CD8-positive, alpha-beta memory T cell (primary cell): ENCODE results near the gene PSMC3IP. TPM values are rescaled to one million over a fixed set of nuclear protein-coding genes. Genes with fewer than 3 reads are reported as not detected.

ENCODE experiments used
- CTCF ChIA-PET: fragments of 350-600 bp; sonication (Branson Sonifier 250); formaldehyde crosslinking; loops from one replicate; lab custom pipeline; 2021; ENCODE audit warnings: antibody characterized with exemption; lab: Charles Lee
- POLR2A ChIA-PET: fragments of 350-600 bp; sonication (Branson Sonifier 250); formaldehyde crosslinking; loops from one replicate; lab custom pipeline; 2021; ENCODE audit warnings: antibody characterized with exemption; lab: Charles Lee
- DNase-seq, 5 donors: peaks; one replicate each; pipeline versions ENCODE4 v3.0.0 to v3.0.0-alpha.2; 2020 to 2022; ENCODE audit warnings: mixed read lengths in 1 of 5
- H3K27ac ChIP-seq: one replicate; pipeline ENCODE4 v1.7.0; 2013; ENCODE audit warnings: low read depth, mild to moderate bottlenecking, low read length, moderate library complexity
- H3K27me3 ChIP-seq: 2 replicates; pipeline ENCODE4 v1.7.0; 2013; ENCODE audit warnings: low read length, mild to moderate bottlenecking; ENCODE audit not compliant: insufficient read depth, poor library complexity, severe bottlenecking
- H3K36me3 ChIP-seq: 2 replicates; pipeline ENCODE4 v1.7.0; 2013; ENCODE audit warnings: mild to moderate bottlenecking, low read length, moderate library complexity; ENCODE audit not compliant: insufficient read depth
- H3K4me1 ChIP-seq: 2 replicates; pipeline ENCODE4 v1.7.0; 2013; ENCODE audit warnings: mild to moderate bottlenecking, low read length, moderate library complexity; ENCODE audit not compliant: insufficient read depth
- H3K4me3 ChIP-seq: 2 replicates; pipeline ENCODE4 v1.7.0; 2013; ENCODE audit warnings: mild to moderate bottlenecking, low read length
- H3K9me3 ChIP-seq: 2 replicates; pipeline ENCODE4 v1.7.0; 2013; ENCODE audit warnings: mild to moderate bottlenecking, low read length
- H3K27ac Mint-ChIP-seq, 8 donors: one replicate each; pipeline ENCODE4 v1.8.0; 2020 to 2021; ENCODE audit warnings: mixed read lengths in 8 of 8, mild to moderate bottlenecking in 6 of 8, inconsistent platforms in 3 of 8, moderate library complexity in 3 of 8
- H3K27me3 Mint-ChIP-seq, 2 donors: one replicate each; pipeline ENCODE4 v1.8.0; 2020 to 2021; ENCODE audit warnings: mixed read lengths in 2 of 2, mild to moderate bottlenecking in 1 of 2, moderate library complexity in 1 of 2
- H3K36me3 Mint-ChIP-seq, 3 donors: one replicate each; pipeline ENCODE4 v1.8.0; 2020 to 2021; ENCODE audit warnings: mixed read lengths in 3 of 3, inconsistent platforms in 1 of 3, mild to moderate bottlenecking in 1 of 3
- H3K4me1 Mint-ChIP-seq, 3 donors: one replicate each; pipeline ENCODE4 v1.8.0; 2020 to 2021; ENCODE audit warnings: mixed read lengths in 3 of 3, inconsistent platforms in 1 of 3, mild to moderate bottlenecking in 1 of 3
- H3K4me3 Mint-ChIP-seq, 7 donors: one replicate each; pipeline ENCODE4 v1.8.0; 2020 to 2021; ENCODE audit warnings: mixed read lengths in 7 of 7, mild to moderate bottlenecking in 6 of 7, moderate library complexity in 4 of 7, inconsistent platforms in 2 of 7
- H3K9me3 Mint-ChIP-seq, 5 donors: one replicate each; pipeline ENCODE4 v1.8.0; 2020 to 2022; ENCODE audit warnings: mixed read lengths in 5 of 5, mild to moderate bottlenecking in 3 of 5, moderate library complexity in 2 of 5, inconsistent platforms in 1 of 5
- polyA plus RNA-seq: library from polyadenylated mRNA; unstranded; fragments of 300-500 nt; fragmentation: Illumina TruSeq; gene quantifications from one replicate; pipeline ENCODE4 v1.2.3, GENCODE V29; 2021
- total RNA-seq, 2 experiments: library from RNA; stranded (reverse); gene quantifications; one replicate each; pipeline ENCODE4 v1.2.3, GENCODE V29; 2021

Gene PSMC3IP
- total and polyA plus RNA-seq, 3 experiments from 2014 or later = 0.83 to 36.2 (median 35.9) TPM

GRCh38 chr17:42536372-42537155 is 41.0 kb downstream of the PSMC3IP start:
- Histone ChIP-seq H3K27me3 (no peaks in the 10 kb centered on the region), H3K4me3 (peak overlapping the region; percentile 70), H3K9me3 (no peaks in the 10 kb centered on the region), H3K27ac (peak overlapping the region; percentile 27), H3K36me3 (peaks cover 5% of the 10 kb centered on the region), H3K4me1 (peaks cover 31% of the 10 kb centered on the region)
- CTCF ChIA-PET = interaction anchor here (0.7 to 2.0 kb wide), 8 partner anchors 9 to 130 kb away, joined by 3 to 10 read pairs (median 5); partner anchors contain the start of gene PSMC3IP
- Mint-ChIP-seq H3K27ac (peak overlapping the region in 5 of 8 donors; percentile 39 to 88 (median 58)), H3K36me3 (peaks cover 0 to 11% (median 0%) of the 10 kb centered on the region in 3 donors), H3K9me3 (no peaks in the 10 kb centered on the region), H3K4me1 (peaks cover 35 to 53% (median 39%) of the 10 kb centered on the region in 3 donors), H3K4me3 (peak overlapping the region; percentile 76 to 89 (median 83)), H3K27me3 (no peaks in the 10 kb centered on the region)
- POLR2A ChIA-PET = interaction anchor here (0.7 to 1.4 kb wide), 9 partner anchors 10 to 148 kb away, joined by 3 to 9 read pairs (median 3); partner anchors contain the start of genes RETREG3, STAT3 and TUBG1
- DNase-seq = peak in 4 of 5 donors; percentile 50 to 76 (median 61)

GRCh38 chr17:42536048-42536371 is 41.5 kb downstream of the PSMC3IP start, which contains the start of gene NAGLU:
TSS of gene NAGLU (plus strand) at chr17:42536241. CDS start at chr17:42536273, 32 bp downstream.
- CTCF ChIA-PET = interaction anchor here (0.6 to 2.0 kb wide), 8 partner anchors 8 to 348 kb away, joined by 3 to 10 read pairs (median 5); partner anchors contain the start of gene PSMC3IP
- peak; percentile 66 to 87 (median 78) for DNase-seq
- H3K4me3 ChIP-seq = peak within 1 kb of the TSS; percentile 70

GRCh38 chr17:42535155-42536047 is 42.1 kb downstream of the PSMC3IP start:
- Histone ChIP-seq H3K4me3 (peak overlapping the region; percentile 39), H3K9me3 (no peaks in the 10 kb centered on the region), H3K36me3 (peaks cover 5% of the 10 kb centered on the region), H3K4me1 (peaks cover 32% of the 10 kb centered on the region), H3K27me3 (no peaks in the 10 kb centered on the region), H3K27ac (peak overlapping the region; percentile 55)
- Mint-ChIP-seq H3K4me3 (peak overlapping the region; percentile 67 to 87 (median 80)), H3K9me3 (no peaks in the 10 kb centered on the region), H3K4me1 (peaks cover 35 to 53% (median 39%) of the 10 kb centered on the region in 3 donors), H3K27ac (peak overlapping the region; percentile 20 to 89 (median 47)), H3K36me3 (peaks cover 0 to 10% (median 0%) of the 10 kb centered on the region in 3 donors), H3K27me3 (no peaks in the 10 kb centered on the region)
- ChIA-PET POLR2A (interaction anchor here (0.5 to 1.4 kb wide), 7 partner anchors 13 to 142 kb away, joined by 3 to 11 read pairs (median 3); partner anchors contain the start of genes RETREG3 and TUBG1), CTCF (interaction anchor here (0.6 to 2.0 kb wide), 5 partner anchors 8 to 348 kb away, joined by 3 to 10 read pairs (median 7); partner anchors contain the start of gene PSMC3IP)
- no peak for DNase-seq

More at GRCh38 chr17:42536048-42536371, 41.5 kb downstream of the PSMC3IP start, which contains the start of gene NAGLU:
- peaks cover 35 to 53% (median 39%) of the 10 kb centered on the region in 3 donors for H3K4me1 Mint-ChIP-seq
- POLR2A ChIA-PET = interaction anchor here (0.5 to 1.4 kb wide), 10 partner anchors 11 to 147 kb away, joined by 3 to 11 read pairs (median 3); partner anchors contain the start of genes RETREG3, STAT3 and TUBG1
- peaks cover 0 to 10% (median 0%) of the 10 kb centered on the region in 3 donors for H3K36me3 Mint-ChIP-seq
- no peaks in the 10 kb centered on the region for H3K9me3 Mint-ChIP-seq
- H3K27ac Mint-ChIP-seq = peak within 1 kb of the TSS; percentile 32 to 89 (median 54)
- Histone ChIP-seq H3K27ac (peak within 1 kb of the TSS; percentile 55), H3K4me1 (peaks cover 31% of the 10 kb centered on the region), H3K9me3 (no peaks in the 10 kb centered on the region), H3K36me3 (peaks cover 5% of the 10 kb centered on the region), H3K27me3 (no peaks in the 10 kb centered on the region)
- peak within 1 kb of the TSS; percentile 76 to 89 (median 84) for H3K4me3 Mint-ChIP-seq
- no peaks in the 10 kb centered on the region for H3K27me3 Mint-ChIP-seq

GRCh38 chr17:42531455-42532354 is 45.8 kb downstream of the PSMC3IP start:
- H3K27me3 ChIP-seq = no peaks in the 10 kb centered on the region
- Mint-ChIP-seq H3K36me3 (peaks cover 0 to 1% (median 0%) of the 10 kb centered on the region in 3 donors), H3K9me3 (no peaks in the 10 kb centered on the region), H3K27ac (peak overlapping the region; percentile 43 to 92 (median 89)), H3K4me3 (peak overlapping the region; percentile 83 to 92 (median 86)), H3K27me3 (no peaks in the 10 kb centered on the region), H3K4me1 (peaks cover 46 to 53% (median 47%) of the 10 kb centered on the region in 3 donors)
- POLR2A ChIA-PET = interaction anchor here (0.7 to 1.3 kb wide), 2 partner anchors 9 to 17 kb away, joined by 3 read pairs; no protein-coding TSS in a partner anchor
- peak; percentile 40 to 68 (median 54) for DNase-seq
- CTCF ChIA-PET = interaction anchor here (0.7 to 1.8 kb wide), 5 partner anchors 9 to 47 kb away, joined by 3 to 7 read pairs (median 3); partner anchors contain the start of gene MLX
- H3K27ac ChIP-seq = peak overlapping the region; percentile 43
- H3K36me3 ChIP-seq = no peaks in the 10 kb centered on the region
- H3K9me3 ChIP-seq = no peaks in the 10 kb centered on the region
- H3K4me3 ChIP-seq = peak overlapping the region; percentile 65
- peaks cover 44% of the 10 kb centered on the region for H3K4me1 ChIP-seq

- peaks cover 44 to 51% (median 46%) of the 10 kb centered on the region in 3 donors for H3K4me1 Mint-ChIP-seq
- H3K36me3 Mint-ChIP-seq = peaks cover 0 to 1% (median 0%) of the 10 kb centered on the region in 3 donors
- ChIA-PET CTCF (interaction anchor here (0.9 to 1.8 kb wide), 6 partner anchors 47 to 219 kb away, joined by 3 to 11 read pairs (median 5); partner anchors contain the start of genes CAVIN1, PSMC3IP and STAT3), POLR2A (interaction anchor here (1.1 to 1.3 kb wide), 2 partner anchors 17 to 23 kb away, joined by 3 read pairs; no protein-coding TSS in a partner anchor)
- Histone ChIP-seq H3K27ac (no peak overlapping the region), H3K9me3 (no peaks in the 10 kb centered on the region), H3K4me3 (no peak overlapping the region), H3K4me1 (peaks cover 42% of the 10 kb centered on the region), H3K36me3 (no peaks in the 10 kb centered on the region), H3K27me3 (no peaks in the 10 kb centered on the region)
- H3K27ac Mint-ChIP-seq = peak overlapping the region in 7 of 8 donors; percentile 84 to 92 (median 88)
- H3K9me3 Mint-ChIP-seq = no peaks in the 10 kb centered on the region
- DNase-seq = no peak
- H3K4me3 Mint-ChIP-seq = peak overlapping the region; percentile 83 to 92 (median 86)
- H3K27me3 Mint-ChIP-seq = no peaks in the 10 kb centered on the region
These were observed 46.5 kb downstream of the PSMC3IP start for GRCh38 chr17:42530952-42531454.

GRCh38 chr17:42529061-42529460 is 48.5 kb downstream of the PSMC3IP start:
- ChIA-PET CTCF (interaction anchor here (0.7 to 2.0 kb wide), 6 partner anchors 11 to 207 kb away, joined by 3 to 11 read pairs (median 5); partner anchors contain the start of gene CAVIN1), POLR2A (interaction anchor here (0.7 kb wide), 1 partner anchor 130 kb away, joined by 3 read pairs; the partner anchor contains the start of gene TUBG2)

More at GRCh38 chr17:42529061-42529460, 48.5 kb downstream of the PSMC3IP start:
- Histone ChIP-seq H3K36me3 (no peaks in the 10 kb centered on the region), H3K27me3 (no peaks in the 10 kb centered on the region), H3K4me1 (peaks cover 34% of the 10 kb centered on the region), H3K9me3 (no peaks in the 10 kb centered on the region), H3K4me3 (no peak overlapping the region), H3K27ac (no peak overlapping the region)
- peak overlapping the region in 5 of 8 donors; percentile 12 to 93 (median 84) for H3K27ac Mint-ChIP-seq
- no peaks in the 10 kb centered on the region for H3K9me3 Mint-ChIP-seq
- peaks cover 0 to 3% of the 10 kb centered on the region in 2 donors for H3K27me3 Mint-ChIP-seq
- H3K4me1 Mint-ChIP-seq = peaks cover 41 to 57% (median 48%) of the 10 kb centered on the region in 3 donors
- peak overlapping the region in 2 of 7 donors; percentile 24 to 26 for H3K4me3 Mint-ChIP-seq
- no peaks in the 10 kb centered on the region for H3K36me3 Mint-ChIP-seq
- no peak for DNase-seq
